Epithelial cell of esophagus (primary cell): ENCODE data around the gene SCPEP1.
"Not testable (repeated sequence)": the region's sequence is repeated elsewhere in the genome, so short reads cannot be mapped to it uniquely, and the experiment has no call there.

Experiments
- DNase-seq: peaks from one replicate; pipeline ENCODE4 v3.0.0; 2010; ENCODE audit warnings: low read depth
- H3K4me3 ChIP-seq: 2 replicates; pipeline ENCODE4 v1.5.1; 2011; ENCODE audit warnings: mild to moderate bottlenecking, low read length, control low read depth
- CTCF ChIP-seq: IDR thresholded peaks from 2 replicates; pipeline ENCODE4 v1.5.1; 2011; ENCODE audit warnings: low read depth, mild to moderate bottlenecking, low read length, control low read depth, inconsistent platforms; ENCODE audit not compliant: insufficient read depth; ENCODE audit errors: missing control alignments

SCPEP1 gene

GRCh38 chr17:56978441-56979090 lies 635 bp downstream of the SCPEP1 start:
- DNase-seq, result no peak
- TF ChIP-seq CTCF, result no peak
- peak overlapping the region; percentile 63 for H3K4me3 ChIP-seq

DNA sequence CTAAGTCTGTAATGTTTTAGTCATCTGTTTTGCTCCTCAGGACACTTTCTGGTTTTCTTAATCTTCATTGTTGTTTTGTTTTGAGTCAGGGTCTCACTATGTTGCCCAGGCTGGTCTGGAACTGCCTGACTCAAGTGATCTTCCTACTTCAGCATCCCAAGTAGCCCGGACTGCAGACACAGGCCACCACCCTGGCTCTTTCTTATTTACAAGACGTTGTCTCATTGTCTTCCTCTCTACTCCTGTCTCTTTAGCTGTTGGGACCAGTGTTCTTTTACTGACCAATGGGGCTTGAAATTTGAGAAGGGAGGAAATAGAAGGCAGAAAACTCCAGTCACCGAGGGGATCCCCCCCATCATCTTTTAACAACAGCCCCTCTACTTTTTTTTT lies 1.2 kb downstream of the SCPEP1 start:
- no peak for TF ChIP-seq CTCF
- no peak overlapping the region for H3K4me3 ChIP-seq
- no peak for DNase-seq

DNA sequence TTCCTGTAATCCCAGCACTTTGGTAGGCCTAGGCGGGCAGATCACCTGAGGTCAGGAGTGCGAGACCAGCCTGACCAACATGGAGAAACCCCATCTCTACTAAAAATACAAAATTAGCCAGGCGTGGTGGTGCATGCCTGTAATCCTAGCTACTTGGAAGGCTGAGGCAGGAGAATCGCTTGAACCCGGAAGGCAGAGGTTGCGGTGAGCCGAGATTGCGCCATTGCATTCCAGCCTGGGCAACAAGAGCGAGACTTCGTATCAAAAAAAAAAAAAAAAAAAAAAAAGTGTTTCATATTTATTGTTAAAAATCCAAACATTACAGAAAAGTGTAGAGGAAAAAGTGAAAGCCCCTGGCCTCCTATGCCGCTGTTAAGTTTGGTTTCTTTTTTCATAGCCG lies 2.6 kb downstream of the SCPEP1 start:
- DNase-seq, H3K4me3 ChIP-seq: not testable (repeated sequence)

DNA sequence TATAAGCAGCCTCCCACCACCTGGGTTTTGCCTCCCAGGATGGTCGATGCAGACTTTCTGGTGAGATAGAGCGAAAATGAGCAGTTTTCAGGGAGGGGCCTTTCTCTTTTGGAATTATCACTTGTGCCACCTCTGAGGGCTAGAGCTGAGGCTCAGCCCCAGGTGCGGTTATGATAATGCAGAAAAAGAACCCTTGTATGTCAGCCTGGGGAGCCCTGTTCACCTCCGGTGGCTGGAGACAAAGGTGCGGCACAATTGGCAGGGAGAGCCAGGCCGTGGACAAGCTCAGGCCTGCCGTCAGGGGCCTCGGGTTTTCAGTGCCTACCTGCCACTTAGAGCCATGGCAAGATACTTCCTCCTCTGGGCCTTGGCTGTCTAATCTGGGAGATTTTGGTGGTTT lies 4.4 kb downstream of the SCPEP1 start:
- no peak for TF ChIP-seq CTCF
- DNase-seq, result peak; percentile 82
- no peak overlapping the region for H3K4me3 ChIP-seq

DNA sequence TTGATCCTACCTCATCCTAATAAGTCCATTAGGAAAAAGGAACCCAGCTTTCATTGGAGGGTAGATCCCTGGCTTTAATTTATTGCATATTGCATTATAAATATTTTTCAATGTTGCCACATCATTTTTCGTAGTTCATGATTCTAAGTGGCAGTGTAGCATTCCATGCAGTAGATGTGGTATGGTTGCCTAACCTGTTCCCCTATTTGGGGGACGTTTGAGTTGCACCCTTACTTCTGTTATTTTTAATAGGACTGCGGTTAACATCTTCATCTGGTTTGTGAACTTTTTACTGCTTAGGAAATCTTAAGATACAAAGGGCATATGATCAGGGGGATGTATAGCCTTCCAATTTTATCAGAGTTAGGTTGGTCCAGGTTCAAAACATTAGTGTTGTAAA lies 5.4 kb downstream of the SCPEP1 start:
- no peak for DNase-seq
- H3K4me3 ChIP-seq, result no peak overlapping the region
- TF ChIP-seq CTCF, result no peak

GRCh38 chr17:56985371-56986162 lies 7.6 kb downstream of the SCPEP1 start:
- no peak overlapping the region for H3K4me3 ChIP-seq
- DNase-seq, result no peak
- no peak for TF ChIP-seq CTCF

DNA sequence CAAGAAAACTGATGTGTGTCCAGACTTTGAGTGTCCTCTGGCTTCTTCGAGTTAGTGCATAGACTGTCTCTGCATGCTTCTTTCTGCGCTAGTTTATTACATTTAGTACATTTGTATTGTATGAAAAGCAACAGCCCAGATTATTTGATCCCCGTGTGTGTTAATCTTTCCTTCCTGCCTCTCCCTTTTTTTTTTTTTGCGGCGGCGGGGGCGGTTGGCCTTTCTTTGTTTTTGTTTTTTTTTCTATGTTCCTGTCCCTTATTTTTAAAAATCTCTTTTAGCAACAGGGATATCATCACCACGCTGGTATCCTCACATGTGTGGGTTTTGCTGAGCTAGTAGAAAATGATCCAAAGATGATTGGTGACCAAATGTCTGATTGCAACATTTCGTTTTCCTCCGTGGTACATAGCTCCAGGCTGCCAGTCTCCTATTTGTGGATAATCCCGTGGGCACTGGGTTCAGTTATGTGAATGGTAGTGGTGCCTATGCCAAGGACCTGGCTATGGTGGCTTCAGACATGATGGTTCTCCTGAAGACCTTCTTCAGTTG lies 9.4 kb downstream of the SCPEP1 start:
- no peak overlapping the region for H3K4me3 ChIP-seq
- no peak for TF ChIP-seq CTCF

More for the DNA sequence above, 9.4 kb downstream of the SCPEP1 start:
- no peak for DNase-seq
